Nasal cavity respiratory epithelium epithelial cell of viscerocranial mucosa (primary cell): ENCODE results near the gene MINDY3. TPM values are rescaled to one million over a fixed set of nuclear protein-coding genes. Genes with fewer than 3 reads are reported as not detected.

ENCODE experiments used
- total RNA-seq: library from RNA; depleted of rRNA; stranded (reverse); fragments of >200 nt; gene quantifications from 2 replicates; pipeline ENCODE4 v1.2.3, GENCODE V29; 2014

MINDY3 gene
- 27.7 and 29.5 TPM in 2 replicates for total RNA-seq

GRCh38 chr10:15859906-15860691 is at the start of gene MINDY3:
Gene MINDY3, minus strand, starts transcription at chr10:15860507. Its CDS starts 208 bp downstream, at chr10:15860299.

Other genes with a start within 250 kb of the MINDY3 start
- gene ITGA8, start 140.6 kb downstream of the MINDY3 start, total RNA-seq: not detected in 2 replicates